GM19025 (cell line): ENCODE data around the gene COL4A5.

Experiments used
- ATAC-seq: cut with Tn5 transposase; IDR thresholded peaks from one replicate; pipeline ENCODE4 v1.9.1; 2021; ENCODE audit warnings: mild to moderate bottlenecking, low read depth, moderate library complexity; ENCODE audit not compliant: unreplicated experiment

The COL4A5 gene

DNA sequence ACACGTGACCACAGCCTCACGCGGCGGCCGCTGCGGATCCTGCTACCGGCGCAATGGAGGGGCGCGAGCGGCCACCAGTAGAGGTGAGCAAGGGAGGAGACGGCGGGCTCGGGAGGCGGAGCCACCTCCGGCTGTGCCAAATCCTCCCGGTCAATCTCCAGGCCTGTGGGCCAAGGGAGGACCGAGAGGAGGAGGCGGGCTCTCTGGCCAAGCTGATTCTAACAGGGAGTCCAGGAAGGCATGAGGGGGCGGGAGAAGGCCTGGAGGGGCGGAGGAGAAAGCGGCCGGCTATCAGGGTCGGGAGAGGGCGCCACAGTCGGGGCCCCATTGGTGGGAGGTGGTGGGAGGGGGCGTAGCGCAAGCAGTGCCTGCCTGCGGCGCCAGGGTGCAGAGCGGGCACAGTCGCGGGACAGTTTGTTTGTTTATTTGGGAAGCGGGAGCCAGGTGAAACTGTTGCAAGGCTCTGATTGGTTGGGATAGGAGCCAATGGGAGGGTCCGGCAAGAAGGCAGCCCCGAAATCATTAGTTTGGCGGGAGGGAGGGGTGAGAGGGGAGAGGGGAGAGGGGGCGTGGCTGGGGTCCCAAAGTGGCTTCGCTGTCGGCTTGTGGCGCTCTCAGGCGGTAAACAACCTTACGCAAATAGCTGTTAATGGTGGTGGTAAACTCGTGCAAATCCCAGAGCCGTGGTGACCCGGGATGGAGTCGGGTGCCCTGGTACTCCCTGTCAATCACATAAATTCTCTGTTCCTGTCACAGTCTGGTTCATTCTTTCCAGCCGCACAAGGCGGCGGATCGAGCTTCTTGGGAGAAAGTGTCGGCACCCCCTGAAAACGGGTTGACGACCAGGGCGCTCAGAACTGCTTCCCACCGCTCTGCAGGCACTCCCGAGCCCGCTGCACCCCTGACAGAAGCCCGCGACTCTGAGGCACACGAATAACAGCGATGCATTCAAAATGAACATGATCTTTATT is 297.2 kb downstream of the COL4A5 start, which contains the start of gene IRS4:
Gene IRS4, minus strand, starts transcription at position 55 of the 971 bp plus-strand sequence.
- ATAC-seq: no peak

DNA sequence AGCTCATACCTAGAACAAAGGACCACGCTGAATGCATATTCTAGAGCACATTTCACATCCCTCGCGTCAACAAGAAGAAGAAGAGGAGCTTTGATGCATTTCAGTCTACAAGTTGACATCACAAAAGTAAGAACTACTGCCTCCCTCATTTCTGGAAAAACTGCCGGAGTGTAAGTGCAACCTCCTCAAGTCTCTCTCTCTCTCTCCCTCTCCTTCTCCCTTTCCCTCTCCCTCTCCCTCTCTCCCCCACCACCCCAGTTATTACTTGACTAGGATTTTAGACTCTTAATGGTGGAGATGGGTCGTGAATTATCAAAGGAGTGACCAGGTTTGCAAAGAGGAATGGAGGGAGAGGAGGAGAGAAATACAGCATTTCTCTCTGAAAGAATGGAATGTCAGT is 298.1 kb downstream of the COL4A5 start:
- no peak for ATAC-seq

DNA sequence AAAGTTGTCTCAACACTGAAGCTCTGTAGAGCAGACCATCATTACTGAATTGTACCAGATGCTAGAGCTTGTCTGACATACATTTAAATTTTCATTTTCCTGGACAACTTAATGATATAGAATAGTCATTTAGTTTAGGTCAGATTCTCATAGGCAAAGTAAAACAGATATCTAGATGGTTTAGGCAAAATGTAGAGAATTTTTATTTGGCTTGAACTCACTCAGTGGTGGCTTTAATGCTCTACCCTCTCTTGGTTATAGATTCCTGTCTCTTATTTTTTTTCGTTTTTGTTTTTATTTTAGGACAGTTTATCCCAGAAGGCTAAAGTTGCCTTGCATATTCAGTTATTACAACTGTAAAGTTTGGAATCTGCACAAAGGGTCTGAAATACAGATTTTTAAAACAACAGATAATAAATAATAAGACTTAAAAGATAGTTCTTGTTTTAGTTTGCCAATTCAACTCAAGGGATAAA is 300.7 kb downstream of the COL4A5 start:
- ATAC-seq: no peak
